GM19438 (cell line): ENCODE data around the gene NPIPB6.

ENCODE experiments used
- ATAC-seq: cut with Tn5 transposase; IDR thresholded peaks from one replicate; pipeline ENCODE4 v1.9.1; 2021; ENCODE audit warnings: low read depth; ENCODE audit not compliant: unreplicated experiment

NPIPB6 gene

DNA sequence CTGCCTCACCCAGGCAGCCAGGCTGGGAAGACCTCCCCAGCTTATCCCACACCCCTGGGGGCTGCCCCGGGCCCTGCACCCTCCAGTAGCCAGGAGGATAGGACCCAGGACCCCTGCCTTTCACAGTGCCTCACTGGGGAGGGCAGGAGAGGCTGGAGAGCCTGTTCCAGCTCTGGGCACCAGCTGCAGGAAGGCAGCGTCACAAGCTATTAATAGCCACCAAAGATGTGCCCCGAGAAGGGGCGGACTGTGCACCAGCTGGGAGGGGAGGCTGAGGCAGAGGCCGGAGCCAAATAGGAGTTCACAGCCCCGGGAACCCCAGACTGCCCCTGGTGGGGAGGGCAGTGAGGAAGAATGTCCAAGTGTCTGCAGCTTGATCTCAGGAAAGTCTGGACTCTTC lies 62.2 kb downstream of the NPIPB6 start:
- ATAC-seq, result no peak

DNA sequence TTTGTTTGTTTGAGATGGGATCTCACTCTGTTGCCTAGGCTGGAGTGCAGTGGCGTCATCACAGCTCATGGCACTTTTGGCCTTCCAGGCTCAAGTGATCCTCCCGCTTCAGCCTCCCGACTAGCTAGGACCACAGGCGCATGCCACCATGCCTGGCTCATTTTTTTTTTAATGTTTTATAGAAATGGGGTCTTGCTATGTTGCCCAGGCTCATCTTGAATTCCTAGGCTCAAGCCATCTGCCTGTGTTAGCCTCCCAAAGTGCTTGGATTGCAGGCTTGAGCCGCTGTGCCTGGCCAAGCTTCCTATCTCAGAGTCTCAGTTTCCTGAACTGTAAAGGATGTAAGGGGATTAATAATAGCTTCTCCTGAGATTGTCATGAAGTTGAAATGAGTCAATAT lies 63.0 kb downstream of the NPIPB6 start:
- no peak for ATAC-seq

DNA sequence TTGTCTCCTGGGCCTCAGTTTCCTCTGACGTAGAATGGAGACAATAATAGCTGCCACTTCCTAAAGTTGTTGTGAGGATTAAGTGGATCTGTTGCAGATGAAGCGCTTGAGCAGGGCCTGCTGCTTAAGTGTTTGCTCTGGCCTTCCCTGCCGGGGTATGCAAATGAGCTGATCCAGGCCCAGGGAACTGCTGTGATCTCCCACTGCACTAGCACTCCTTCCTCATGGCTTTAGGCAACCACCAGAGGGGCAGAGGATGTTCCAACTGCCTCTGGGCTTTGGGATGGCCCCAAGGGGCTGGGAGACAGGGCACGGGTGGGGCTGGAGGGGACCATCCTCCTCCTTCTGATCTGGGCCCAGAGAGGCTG lies 64.8 kb downstream of the NPIPB6 start:
- no peak for ATAC-seq

DNA sequence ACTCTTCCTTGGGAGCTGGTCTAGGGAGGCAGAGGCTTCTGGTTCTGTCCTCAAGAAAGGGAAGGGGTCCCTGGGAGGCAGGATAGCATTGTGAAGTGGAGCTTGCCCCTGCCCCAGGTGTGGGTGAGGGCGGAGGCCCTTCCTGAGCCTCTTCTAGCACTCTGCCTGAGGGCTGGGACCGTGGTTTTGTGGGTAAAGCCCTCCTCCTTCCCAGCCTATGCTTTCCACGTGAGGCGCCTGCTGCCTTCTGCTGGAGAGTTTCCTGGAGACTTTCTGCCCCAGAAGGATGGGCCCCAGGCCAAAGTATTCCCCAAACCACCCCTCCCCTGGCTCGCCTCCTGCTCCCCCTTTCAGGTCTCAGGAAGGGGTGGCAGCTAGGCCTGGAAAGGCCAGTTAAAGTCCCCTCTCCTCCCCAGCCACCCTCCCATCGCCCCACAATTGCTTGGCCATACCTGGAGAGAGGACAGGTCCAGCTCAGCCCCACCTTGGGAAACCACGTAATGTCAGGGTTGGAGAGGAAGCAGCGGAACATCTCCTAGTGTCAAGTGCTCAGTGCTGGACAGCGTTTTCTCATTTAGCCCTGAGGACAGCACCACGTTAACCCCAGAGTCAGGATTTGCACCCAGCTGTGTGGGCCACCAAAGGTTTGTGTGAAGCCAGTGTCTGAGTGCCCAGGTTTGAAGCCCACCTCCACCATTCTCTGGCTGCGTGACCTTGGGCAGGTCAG lies 65.4 kb downstream of the NPIPB6 start:
- no peak for ATAC-seq

DNA sequence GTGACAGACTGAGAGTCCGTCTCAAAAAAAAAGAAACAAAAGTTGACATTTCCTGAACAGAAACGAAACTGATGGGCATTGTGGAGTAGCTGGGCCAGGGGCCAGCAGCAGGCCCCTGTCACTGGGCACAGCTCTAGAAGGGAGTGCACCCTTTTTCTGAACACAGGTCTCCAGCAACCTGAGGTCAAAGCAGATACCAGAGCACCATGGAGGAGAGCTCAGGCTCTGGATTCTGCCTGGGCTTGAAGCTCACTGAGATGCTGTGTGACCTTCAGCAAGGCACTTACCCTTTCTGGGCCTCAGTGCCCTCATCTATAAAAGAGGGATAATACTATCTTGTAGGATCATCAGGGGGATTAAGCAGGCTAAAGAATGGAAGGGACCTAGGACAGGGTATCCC lies 66.0 kb downstream of the NPIPB6 start:
- no peak for ATAC-seq

DNA sequence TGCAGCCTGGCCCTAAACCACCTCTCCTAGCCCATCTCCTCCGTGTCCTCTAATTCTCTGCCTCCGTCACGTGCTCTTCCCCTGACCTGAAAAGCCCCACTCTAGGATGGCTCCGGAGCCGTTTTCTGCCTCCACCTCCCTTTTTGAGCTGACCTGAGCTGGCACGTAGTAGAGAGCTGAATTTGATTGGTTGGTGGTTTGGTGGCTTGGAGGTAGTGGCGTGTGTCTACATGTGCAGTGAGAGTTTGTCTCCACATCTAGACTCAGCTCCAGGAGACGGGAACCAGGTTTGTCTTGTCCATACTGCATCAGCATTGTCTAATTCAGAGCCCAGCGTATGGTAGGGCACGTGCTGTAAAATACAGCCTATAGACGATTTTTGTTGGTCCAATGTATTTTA lies 68.0 kb downstream of the NPIPB6 start:
- no peak for ATAC-seq

DNA sequence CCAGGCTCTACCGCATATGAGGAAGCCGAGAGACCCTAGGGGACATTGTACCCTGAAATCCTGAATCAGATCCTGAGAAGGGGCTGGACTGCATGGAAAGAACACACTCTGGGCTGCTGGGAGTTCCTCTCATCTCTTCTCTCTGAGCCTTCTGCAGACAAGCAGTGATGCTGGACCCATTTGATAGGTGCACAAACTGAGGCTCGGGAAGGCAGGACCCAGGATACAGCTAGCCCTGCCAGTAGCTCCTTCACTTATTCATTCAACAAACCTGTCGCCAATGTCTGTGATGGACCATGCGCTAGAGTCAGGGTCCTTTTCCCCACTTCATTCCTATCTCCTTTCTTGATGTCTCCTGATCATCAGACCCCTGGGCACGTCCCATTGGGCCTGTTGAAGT lies 69.1 kb downstream of the NPIPB6 start:
- ATAC-seq, result no peak

DNA sequence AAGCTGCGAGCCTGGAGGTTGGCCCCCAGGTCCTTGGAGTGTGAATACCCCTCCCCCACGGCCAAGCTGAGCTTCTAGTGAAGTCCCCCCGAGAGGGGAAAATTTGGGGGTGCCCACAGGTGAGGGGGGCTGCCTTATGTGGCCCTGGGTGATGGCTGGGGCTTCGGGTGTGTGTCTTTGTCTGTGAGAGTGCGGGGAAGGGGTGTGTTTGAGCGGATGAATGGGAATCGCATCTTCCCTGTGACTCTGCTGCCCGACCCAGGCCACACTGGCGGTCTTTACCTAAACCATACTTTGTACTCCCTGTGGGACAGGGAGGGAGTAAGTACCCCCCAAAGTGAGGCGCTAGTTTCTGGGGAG lies 69.7 kb downstream of the NPIPB6 start:
- ATAC-seq, result no peak

DNA sequence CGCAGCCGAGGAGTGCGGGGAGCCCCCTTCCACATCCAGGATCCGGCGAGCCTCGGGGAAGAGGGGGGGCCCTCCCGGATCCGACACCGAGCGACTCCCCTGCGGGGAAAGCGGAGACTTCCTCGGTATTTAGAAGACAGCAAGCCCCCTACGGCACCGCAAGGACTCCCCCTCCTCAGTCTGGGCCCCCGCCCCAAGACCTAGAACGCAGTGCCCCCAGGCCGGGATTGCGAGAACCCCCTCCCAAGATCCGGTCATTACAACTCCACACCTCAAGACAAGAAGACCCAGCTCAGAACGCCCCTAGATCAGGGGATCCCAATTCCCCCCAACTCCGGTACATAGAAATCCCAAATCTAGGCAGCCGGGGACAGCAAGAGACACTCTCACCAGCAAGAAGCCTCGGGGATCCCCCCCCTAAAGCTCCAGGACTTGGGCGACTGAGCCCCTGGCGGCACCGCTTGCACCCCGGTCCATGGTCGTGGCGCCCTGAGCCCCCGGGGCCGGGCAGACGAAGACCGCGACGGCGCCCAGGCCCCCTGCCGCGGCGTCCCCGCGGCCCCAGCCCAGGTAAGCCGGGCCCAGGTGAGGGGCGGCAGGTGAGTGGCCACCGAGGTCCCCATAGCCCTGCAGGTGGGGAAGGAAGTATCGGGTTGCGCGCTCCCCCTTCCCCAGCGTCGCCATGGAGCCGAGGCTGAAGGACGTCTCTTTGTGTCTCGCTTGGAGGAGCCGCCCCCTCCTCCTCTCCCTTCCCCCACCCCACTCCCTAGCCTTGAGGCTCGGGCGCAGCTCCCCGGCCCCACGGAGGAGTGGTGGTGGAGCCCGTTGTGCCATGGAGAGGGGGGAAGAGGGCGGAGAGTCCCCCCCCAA lies 70.3 kb downstream of the NPIPB6 start:
- no peak for ATAC-seq
